Measurements from ENCODE around the gene PLEKHG4.

The PLEKHG4 gene

DNA sequence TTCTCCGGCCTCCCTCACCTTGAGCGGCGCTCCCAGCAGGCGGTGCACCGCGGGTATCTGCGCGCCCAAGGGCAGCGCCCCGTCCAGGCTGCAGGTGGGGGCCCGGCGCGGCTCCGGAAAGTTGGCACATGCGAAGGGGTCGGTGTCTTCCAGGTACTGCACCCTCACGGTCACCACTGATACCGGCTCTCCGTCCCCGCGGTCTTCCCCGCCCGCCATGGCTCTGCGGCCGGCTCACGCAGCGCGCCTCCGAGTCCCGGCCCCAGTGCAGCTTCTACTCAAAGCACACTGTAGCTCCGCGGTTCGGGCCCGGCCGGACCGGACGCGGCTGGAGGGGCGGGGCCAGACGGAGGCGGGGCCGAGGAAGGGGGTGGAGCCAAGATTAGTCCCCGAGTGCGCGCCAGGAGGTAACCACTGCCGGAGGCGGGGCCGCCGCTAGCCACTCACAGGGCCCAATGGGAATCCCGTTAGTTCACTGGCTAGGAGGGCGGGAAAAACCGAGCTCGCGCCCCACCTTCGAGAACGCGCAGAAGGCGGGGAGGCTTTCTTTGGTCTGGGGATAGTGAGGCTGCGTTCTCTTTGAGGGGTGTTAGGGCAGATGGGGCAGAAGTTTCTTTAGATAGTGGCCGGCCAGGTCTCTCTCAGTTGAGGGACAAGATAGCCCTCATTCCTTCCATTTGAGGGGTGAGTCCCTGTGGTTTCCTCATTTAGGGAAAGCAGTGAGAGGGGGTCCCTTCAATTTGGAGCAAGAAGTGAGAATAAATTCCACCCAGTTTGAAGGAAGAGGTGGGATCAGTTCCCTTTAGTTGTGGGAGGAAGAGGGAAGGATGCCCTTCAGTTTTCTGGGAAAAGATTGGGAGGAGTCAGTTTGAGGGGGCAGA lies 31.9 kb upstream of the PLEKHG4 start, which contains the start of gene FHOD1:
TSS of gene FHOD1 (minus strand) at position 290 of the 881 bp plus-strand sequence. CDS start at position 219, 71 bp downstream.
- in situ Hi-C loops (cut with HindIII; ENCODE audit: low pct_unique_long_range_greater_than_20kb, low sequenced_read_pairs): no loop called here
- peak; percentile 90 to 97 for DNase-seq (ENCODE audit: low read depth in 1 of 2, low spot score in 1 of 2)
- TF ChIP-seq JUND (IDR thresholded peaks at IDR 0.05; ENCODE audit: low read depth): no peak

DNA sequence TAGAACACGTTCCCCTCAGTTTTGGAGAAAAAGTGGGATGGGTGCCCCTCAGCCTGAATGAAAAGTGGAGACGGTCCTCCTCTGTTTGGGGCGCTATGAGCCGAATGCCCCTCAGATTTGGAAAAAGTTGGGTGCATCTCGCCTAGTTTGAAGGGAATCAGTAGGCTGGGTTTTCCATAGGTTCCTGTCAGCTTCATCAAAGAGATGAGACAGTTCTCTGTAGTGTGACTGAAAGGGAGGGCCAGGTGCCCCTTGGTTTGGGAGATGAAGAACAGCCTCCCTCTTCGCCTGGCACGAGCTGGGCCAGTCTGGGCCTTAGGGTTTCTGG lies 31.3 kb upstream of the PLEKHG4 start:
- no peak for TF ChIP-seq JUND (IDR thresholded peaks at IDR 0.05; ENCODE audit: low read depth)
- in situ Hi-C loops (cut with HindIII; ENCODE audit: low pct_unique_long_range_greater_than_20kb, low sequenced_read_pairs): no loop called here
- peak in 1 of 2 experiments; percentile 33 for DNase-seq (ENCODE audit: low read depth in 1 of 2, low spot score in 1 of 2)

DNA sequence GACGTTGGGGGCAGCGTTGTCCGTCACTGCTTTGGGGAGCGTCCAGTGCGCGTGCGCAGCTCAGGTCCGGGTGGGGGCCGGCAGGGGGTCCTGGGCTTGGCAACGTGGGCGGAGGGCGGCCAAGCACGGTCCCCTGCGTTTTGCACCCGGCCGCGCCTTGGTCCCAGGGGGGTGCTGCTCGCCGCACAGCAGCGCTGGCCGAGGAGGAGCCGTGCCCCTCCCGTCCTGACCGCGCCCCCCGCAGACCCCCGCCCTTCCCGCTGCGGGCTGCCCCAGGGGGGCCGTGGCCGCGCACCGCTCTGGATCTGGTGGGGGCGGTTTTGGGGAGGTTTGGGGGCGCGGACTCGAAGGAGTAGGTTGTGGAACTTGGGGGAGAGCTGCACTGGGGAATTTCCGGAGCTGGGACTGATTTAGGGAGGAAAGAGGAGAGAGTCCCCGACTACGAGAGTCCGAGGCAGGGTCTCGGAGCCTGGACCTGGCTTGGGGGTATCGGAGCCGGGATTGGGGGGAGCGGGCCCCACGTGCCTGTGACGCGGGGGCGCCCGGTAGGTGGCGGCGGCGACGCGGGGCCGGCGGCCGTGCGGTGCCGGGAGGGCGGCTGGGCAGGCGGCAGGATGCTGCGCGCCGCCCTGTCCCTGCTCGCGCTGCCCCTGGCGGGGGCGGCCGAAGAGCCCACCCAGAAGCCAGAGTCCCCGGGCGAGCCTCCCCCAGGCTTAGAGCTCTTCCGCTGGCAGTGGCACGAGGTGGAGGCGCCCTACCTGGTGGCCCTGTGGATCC lies 30.7 kb upstream of the PLEKHG4 start, which contains the start of gene SLC9A5:
TSS of gene SLC9A5 (plus strand) at position 579 of the 777 bp plus-strand sequence. CDS start at position 615, 36 bp downstream.
- peak; percentile 29 to 46 for DNase-seq (ENCODE audit: low read depth in 1 of 2, low spot score in 1 of 2)
- in situ Hi-C loops (cut with HindIII; ENCODE audit: low pct_unique_long_range_greater_than_20kb, low sequenced_read_pairs): no loop called here
- TF ChIP-seq JUND (IDR thresholded peaks at IDR 0.05; ENCODE audit: low read depth): no peak

DNA sequence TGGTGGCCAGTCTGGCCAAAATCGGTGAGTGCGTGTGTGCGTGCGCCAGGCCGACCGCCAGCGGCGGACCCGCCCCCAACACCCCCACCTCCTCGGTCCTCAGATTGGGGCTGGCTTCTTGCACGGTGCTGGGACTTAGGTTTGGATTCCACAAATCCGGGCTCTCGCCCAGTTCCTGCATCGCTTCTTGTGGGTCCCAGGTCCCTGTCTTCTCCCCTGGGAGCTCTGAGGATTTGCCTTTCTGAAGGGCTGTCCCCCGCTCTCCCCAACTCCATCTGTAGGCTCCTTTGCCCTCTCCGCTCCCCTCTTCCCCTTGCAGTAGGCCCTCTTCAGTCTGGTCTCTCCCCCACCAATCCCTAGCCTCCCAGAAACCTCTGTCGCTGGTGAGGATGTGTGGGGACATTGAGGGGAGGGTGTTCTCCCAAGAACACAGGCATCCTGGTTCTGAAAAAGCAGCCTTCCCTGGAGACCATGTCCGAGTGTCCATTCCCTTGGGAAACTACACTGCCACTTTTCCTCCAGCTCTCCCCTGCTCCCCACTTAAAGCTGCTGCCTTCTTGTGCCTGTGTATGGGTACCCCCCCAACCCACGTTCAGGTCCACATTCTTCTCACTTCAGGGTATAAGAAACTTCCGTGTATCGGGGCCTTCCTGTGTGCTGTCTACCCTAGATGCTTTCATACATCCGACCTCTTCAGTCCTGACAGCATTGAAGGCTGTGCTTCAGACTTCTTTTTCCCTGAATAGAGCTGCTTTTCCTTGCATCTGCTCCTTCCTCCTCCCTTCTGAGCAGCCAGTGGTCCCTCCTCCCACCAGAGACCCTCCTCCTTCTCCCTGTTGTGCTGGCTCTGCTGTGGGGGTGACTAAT lies 29.9 kb upstream of the PLEKHG4 start:
- DNase-seq (ENCODE audit: low read depth in 1 of 2, low spot score in 1 of 2): no peak
- no peak for TF ChIP-seq JUND (IDR thresholded peaks at IDR 0.05; ENCODE audit: low read depth)
- in situ Hi-C loops (cut with HindIII; ENCODE audit: low pct_unique_long_range_greater_than_20kb, low sequenced_read_pairs): no loop called here

DNA sequence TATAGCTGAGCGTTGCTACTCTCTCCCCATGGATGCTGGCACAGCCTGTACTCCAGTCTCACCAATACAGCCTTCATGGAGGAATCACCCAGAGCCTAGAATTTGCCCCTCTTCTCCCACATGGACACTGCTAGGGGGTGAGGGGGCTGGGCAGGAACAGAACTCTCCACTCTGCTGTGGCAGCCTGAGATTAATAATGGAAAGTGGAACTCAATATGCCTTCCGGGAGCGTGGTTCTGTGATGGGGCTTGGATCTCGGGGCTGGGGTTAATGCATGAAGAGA lies 29.3 kb upstream of the PLEKHG4 start:
- in situ Hi-C loops (cut with HindIII; ENCODE audit: low pct_unique_long_range_greater_than_20kb, low sequenced_read_pairs): no loop called here
- TF ChIP-seq JUND (IDR thresholded peaks at IDR 0.05; ENCODE audit: low read depth): no peak
- DNase-seq (ENCODE audit: low read depth in 1 of 2, low spot score in 1 of 2): no peak

DNA sequence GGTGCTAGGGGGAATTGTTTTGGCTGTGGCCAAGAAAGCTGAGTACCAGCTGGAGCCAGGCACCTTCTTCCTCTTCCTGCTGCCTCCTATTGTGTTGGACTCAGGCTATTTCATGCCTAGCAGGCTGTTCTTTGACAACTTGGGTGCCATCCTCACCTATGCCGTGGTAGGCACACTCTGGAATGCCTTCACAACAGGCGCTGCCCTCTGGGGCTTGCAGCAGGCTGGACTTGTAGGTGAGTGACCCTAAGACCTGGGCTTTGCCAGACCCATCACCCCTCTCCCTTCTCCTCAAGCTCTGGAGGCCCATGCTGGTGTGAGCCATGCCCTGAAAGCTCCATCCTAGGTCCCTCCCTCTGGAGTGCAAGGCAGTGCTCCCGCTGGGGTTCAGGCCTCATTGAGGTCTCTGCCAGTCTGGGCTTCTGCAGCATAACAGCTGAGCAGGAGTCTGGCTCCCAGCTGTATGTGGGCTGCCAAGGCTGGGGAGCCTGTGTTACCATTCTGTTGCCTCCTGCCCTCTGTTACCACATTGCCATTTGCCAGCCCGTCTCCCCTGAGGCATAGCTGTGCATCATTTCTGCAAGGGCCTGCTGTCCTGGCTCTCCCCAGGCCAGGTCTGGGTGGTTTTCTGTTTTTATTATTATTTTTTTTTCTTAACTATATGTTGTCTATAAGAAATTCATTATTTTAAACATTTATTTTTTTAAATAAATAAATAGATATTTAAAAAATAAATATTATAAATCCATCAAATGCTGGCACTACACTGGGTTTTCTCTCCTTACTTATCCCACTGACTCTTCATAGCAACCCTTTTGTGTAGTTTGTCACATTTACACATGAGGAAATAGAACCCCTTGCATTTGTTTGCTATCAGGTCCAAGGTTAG lies 26.5 kb upstream of the PLEKHG4 start:
- TF ChIP-seq JUND (IDR thresholded peaks at IDR 0.05; ENCODE audit: low read depth): no peak
- DNase-seq (ENCODE audit: low read depth in 1 of 2, low spot score in 1 of 2): no peak
- in situ Hi-C loops (cut with HindIII; ENCODE audit: low pct_unique_long_range_greater_than_20kb, low sequenced_read_pairs): no loop called here

DNA sequence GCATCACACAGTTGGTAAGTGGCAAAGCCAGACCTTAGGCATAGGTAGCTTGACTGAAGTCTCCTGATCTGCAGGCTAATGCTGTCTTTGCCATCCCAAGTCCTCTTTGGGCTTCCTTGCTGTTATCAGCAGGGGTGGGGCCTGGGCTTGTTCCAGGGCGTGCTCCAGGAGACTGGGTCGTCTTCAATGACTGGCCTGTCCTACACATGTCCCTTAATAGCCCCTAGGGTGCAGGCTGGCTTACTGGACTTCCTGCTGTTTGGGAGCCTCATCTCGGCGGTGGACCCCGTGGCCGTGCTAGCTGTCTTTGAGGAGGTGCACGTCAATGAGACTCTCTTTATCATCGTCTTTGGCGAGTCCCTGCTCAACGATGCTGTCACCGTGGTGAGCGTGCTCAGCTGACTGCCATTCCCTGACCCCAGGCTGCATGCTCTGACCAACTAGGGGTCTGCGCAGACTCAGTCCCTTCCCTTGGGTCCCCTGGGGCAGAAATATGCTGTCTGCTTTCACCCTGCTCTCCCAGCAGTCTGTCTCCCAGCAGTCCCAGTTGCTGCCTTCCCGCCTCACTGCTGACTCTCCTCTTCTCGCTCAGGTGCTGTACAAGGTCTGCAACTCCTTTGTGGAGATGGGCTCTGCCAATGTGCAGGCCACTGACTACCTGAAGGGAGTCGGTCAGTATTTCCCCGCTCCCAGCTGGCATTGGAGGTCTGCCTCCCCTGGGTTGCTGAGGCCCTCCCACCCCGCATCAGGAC lies 24.4 kb upstream of the PLEKHG4 start:
- TF ChIP-seq JUND (IDR thresholded peaks at IDR 0.05; ENCODE audit: low read depth): no peak
- in situ Hi-C loops (cut with HindIII; ENCODE audit: low pct_unique_long_range_greater_than_20kb, low sequenced_read_pairs): no loop called here
- no peak for DNase-seq (ENCODE audit: low read depth in 1 of 2, low spot score in 1 of 2)

DNA sequence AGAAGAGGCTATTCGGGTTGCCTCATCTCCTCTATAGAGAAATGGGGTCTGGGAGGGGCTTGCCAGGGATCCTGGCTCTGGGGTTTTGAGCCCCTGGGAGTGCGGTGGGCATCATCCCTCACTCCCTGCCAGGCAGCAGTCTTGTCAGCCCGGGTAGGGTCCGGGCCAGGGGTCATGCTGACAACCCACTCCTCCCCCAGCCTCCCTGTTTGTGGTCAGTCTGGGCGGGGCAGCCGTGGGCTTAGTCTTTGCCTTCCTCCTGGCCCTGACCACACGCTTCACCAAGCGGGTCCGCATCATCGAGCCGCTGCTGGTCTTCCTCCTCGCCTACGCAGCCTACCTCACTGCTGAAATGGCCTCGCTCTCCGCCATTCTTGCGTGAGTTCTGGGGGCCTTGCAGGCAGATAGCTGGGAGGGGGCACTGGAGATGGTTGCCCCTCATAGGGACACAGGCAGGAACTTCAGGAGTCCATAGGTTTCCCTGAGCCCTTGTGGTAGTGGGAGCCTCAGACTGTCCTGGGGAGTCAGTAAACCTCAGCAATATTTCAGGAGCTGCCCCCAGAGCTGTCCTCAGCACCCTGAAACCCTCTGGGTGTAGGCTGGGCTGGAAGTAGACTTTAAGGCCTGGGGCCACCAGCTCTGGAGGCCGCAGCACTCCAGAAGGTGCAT lies 23.6 kb upstream of the PLEKHG4 start:
- no peak for DNase-seq (ENCODE audit: low read depth in 1 of 2, low spot score in 1 of 2)
- TF ChIP-seq JUND (IDR thresholded peaks at IDR 0.05; ENCODE audit: low read depth): no peak
- in situ Hi-C loops (cut with HindIII; ENCODE audit: low pct_unique_long_range_greater_than_20kb, low sequenced_read_pairs): no loop called here

DNA sequence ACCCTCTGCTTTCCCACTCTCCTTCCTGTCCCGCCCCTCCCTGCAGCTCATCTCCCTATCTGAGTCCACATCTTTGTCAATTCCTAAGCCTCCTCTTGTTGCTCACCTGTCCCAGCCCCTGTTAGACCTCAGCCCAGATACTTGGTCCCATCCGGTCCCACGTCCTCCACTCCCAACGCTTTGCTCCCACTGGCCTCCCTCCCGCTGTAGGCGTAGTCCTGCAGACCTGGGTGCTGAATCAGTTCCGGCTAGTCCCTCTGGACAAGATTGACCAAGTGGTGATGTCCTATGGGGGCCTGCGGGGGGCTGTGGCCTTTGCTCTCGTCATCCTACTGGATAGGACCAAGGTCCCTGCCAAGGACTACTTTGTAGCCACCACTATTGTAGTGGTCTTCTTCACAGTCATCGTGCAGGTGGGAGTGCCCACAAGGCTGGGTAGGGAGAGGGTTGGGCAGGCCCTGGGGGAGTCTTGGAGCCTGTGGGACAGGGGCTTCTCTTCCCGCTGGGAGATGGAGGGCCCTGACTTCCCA lies 22.6 kb upstream of the PLEKHG4 start:
- TF ChIP-seq JUND (IDR thresholded peaks at IDR 0.05; ENCODE audit: low read depth): no peak
- in situ Hi-C loops (cut with HindIII; ENCODE audit: low pct_unique_long_range_greater_than_20kb, low sequenced_read_pairs): no loop called here
- DNase-seq (ENCODE audit: low read depth in 1 of 2, low spot score in 1 of 2): no peak

DNA sequence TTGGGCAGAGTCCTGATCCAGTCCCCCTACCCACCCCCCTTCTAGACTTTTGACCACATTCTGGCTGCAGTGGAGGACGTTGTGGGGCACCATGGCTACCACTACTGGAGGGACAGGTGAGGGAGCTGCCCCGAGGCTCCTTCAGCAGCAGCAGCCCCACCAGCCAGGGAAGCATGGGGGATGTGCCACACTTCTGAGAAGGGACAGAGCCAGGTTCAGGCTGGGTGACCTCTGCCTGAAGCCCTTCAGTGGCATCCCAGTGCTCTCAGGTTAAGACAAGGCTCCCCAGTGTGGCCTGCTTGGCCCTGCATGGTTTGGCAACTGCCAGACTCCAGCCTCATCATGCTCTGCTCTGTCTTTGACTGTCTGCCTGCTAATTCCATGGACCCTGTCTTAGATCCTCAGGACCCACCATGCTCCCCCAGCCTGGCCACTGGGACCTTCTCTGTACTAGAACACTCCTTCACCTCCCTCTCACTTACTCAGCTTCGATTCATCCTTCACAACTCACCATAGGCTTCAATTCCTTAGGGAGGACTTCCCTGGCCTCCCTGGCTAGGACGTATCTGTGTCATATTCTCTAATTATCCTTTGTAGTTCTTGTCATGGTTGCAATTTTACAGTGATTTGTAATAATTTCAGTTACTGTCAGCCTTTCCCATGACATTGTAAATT lies 21.7 kb upstream of the PLEKHG4 start:
- no peak for DNase-seq (ENCODE audit: low read depth in 1 of 2, low spot score in 1 of 2)
- in situ Hi-C loops (cut with HindIII; ENCODE audit: low pct_unique_long_range_greater_than_20kb, low sequenced_read_pairs): no loop called here
- TF ChIP-seq JUND (IDR thresholded peaks at IDR 0.05; ENCODE audit: low read depth): no peak

All from T47D (cell line).